HG03108 (cell line): ENCODE data around the gene EPHB1.
"Not testable (repeated sequence)": the region's sequence is repeated elsewhere in the genome, so short reads cannot be mapped to it uniquely, and the experiment has no call there.

ENCODE experiments used
- ATAC-seq: cut with Tn5 transposase; IDR thresholded peaks from one replicate; pipeline ENCODE4 v1.9.1; 2021; ENCODE audit warnings: moderate library complexity; ENCODE audit not compliant: unreplicated experiment

Gene EPHB1

DNA sequence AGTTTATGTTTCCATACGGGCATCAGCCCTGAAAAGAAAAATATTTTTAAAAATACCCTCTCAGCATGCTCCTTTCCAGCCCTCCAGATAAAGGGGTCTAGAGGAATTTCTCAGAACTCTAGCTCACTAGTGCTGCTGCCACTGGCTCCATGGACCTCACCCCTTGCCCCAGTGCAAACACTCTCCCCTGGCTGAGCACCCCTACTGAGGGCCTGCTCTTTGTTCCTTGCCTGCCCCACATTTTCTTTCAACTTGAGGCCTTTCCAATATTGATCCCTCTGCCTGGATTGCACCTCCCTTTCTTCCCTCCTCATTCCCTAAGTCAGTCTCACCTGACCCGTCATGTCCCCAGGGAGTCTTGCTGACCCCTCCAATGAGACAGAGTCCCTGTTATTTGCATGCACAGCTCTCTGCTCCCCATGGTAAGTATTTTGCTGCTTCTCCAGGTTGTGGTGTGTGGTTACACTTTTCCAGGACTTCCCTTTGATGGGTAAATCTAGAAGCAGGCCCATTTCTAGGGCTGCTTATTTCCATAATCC is 196.5 kb downstream of the EPHB1 start:
- no peak for ATAC-seq

DNA sequence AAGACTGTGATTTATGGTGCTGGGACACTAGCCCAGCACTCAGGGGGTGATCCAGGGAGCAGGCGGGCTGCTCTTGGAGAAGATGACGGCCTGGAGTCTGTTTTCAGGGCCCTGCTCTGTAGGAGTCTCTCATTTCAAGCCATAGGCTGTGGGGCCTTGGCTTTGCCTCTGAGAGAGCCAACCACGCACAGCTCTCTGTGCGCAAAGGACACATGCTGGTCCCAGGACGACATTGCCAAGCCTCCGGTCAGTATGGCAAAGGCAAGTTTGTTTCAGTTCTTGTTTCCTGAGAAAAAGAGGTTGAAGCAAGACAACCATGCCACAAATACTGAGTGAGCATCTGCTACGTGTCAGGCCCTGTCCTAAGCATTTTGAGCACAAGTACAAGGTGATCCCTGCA is 197.1 kb downstream of the EPHB1 start:
- no peak for ATAC-seq

DNA sequence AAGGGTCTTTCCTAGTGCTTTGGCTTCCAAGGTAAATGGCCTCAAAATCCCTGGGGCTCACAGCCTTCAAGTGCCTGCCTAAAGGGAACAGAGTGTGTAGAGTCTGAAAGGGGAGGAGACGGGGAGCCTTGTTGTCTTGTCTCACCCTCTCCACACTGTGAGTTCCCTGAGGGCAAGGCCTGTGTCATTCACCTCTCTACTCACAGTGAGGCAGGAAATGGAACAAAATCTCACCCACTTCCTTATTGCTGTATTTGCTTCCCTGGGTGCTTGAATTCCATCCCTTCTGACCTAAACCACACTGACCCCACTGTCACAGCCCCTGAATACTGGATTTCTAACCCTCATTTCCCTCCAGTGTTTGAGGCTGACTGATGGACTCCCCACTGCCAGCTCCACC is 197.5 kb downstream of the EPHB1 start:
- ATAC-seq, result no peak

DNA sequence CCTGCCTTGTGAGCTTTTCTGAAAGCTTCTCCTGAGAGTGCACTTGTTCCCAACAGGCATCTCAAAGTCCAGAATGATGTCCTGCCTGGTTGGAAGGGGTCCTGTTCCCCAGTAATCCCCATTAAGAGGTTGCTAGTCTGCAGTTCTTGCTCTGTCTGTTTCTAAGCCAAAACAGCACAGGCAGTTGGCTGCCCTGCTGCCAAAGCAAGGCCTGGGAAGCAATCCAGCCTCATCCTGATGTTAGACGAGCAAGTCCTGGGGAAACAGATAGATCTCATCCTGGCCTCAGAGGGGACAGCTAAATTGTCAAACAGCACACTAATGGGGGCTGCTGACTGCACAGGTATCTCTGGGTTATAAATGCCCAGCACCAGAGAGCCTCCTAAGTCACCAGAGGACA is 198.0 kb downstream of the EPHB1 start:
- no peak for ATAC-seq

DNA sequence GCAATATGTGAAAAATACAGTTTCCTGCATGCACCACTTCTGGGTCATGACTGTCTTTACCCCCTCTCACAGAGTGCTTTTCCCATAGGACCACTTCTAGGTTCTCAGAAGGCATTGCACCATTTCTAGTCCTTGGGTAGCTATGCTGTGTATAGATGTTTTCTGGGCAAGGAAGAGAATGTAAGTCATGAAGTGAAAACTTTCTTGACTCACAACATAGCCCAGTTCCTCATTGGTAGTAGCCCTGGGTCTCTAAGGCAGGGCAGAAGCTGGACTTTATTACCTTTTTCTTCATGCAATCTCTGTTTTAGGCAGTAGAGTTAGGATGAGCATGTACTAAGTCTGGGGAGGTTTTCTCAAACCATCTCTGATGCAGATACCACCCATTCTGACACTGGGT is 203.1 kb downstream of the EPHB1 start:
- ATAC-seq, result no peak

DNA sequence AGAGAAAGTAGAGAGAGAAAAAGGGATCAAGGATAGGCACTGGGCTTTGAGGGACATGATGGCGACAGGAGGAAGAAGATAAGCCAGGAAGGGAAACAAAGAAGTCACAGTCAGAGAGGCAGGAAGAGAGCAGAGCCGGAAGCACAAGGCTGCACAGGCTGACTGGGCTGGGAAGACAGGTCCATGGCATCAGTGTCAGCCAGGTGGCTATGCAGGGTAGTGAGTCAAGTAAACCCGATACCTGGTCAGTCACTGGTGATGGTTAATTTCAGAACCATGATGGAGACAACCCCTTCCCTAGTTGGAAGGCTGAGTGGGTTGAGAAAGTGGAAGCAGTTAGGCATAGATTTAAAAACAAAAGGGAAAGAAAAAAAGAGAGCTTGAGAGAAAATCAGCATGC is 203.8 kb downstream of the EPHB1 start:
- no peak for ATAC-seq

DNA sequence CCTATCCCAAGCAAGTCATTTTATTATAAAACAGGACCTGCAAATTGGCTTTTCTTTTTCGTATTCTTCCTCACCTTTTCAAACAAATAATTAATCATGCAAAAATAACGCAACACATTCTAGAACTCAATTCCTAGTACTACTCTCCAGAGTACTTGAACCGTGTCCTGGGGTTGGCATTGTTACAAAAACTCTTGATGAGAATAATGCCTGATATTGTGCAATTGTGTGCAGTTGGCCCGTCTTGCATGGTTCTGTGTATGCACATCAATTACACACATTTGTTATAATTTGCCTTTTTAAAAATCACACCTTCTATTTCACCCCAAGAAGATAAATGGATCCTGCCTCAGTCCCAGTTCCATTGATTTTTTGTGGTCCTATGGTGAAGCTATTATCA is 205.4 kb downstream of the EPHB1 start:
- ATAC-seq, result no peak

DNA sequence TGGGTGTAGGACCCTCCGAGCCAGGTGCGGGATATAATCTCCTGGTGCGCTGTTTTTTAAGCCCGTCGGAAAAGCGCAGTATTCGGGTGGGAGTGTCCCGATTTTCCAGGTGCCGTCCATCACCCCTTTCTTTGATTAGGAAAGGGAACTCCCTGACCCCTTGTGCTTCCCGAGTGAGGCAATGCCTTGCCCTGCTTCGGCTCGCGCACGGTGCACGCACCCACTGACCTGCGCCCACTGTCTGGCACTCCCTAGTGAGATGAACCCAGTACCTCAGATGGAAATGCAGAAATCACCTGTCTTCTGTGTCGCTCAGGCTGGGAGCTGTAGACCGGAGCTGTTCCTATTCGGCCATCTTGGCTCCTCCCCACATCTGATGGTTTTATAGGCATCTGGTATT is 210.6 kb downstream of the EPHB1 start:
- ATAC-seq, result not testable (repeated sequence)

DNA sequence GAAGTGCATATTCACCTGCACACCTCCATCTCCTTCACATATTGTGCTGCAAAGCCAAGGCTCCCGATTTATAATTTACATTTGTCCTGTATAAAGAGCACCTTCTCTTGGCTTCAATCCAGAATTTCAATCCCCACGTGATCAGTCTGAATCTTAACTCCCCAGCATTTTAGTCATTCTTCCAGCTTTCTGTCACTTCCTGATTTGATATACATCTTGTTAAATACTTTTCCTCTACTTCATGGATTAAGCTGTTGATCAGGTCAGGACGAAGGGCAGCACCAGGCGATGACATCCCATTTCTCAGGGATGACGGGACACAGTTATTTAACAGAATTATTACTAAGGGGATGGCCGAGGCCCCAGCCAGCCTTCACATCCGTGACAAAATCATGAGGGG is 212.5 kb downstream of the EPHB1 start:
- ATAC-seq, result no peak

DNA sequence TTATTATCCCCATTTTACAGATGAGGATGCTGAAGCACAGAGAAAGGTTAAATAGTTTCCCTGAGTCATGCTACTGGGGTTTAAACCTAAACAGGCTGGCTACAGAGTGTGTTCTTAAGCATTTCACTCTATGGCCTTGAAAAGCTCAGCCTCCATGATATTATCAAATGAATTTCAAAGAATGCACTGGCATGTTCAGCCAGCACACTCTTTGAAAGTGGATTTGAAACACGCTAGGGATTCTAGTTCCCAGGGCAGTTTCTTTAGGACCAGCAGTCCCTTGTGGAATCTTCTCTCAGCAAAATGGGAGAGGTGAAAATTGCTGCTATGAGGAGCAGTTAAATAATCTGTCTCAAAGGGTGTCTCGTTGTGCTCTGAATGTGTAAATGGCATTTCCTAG is 213.3 kb downstream of the EPHB1 start:
- no peak for ATAC-seq

DNA sequence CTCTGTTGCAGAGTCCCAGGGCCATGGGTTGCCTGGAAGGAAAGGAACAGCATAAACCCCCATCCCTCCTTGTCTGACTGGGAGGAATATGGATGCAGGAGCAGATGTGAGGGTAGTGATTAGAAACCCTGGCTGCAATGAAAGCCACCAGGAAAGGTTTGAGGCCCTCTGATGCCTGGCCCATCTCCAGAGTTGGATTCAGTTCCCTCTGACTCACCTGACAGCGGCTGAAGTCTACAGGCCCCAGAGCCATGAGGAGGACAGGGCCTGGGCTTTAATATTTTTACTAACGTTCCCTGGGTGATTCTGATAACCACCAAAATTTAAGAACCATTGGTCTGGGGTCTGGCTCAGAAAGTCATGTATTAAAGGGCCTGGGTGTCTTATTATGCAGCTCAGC is 214.0 kb downstream of the EPHB1 start:
- no peak for ATAC-seq

DNA sequence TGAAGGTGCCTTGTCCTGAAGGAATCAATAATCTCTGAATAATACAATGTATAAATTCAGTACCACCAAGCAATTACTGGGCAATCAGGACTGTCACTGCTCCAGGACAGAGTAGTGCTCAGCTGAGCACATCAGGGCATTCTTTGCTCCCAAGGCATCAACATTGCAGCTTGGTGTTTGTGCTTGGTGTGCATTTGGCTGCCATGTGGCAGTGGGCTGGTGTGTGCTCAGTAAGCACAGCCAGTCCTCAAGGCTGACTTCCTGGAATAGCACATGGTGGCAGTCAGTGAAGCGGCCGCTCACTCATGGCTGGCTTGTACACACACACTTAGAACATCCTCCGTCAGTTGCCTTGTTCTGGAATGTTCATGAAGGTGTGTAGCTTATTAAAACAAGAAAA is 217.0 kb downstream of the EPHB1 start:
- no peak for ATAC-seq

DNA sequence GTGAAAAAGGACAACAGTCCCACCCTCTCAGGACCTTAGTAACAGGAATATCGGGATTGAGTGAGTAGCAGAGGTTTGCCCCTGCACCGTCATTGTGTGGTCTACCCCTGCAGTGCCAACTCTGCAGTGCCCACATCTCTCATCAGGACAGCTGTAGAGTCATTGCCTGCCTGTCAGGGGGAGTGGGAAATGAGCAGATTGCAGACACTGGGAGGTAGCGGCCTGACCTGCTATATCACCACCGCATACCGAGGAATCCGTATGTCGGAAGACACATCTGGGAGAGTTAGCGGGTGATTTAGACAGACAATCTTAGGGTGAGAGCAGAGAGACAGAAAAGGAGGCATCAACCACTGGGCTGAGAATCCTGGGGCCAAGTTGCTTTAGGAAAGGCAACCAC is 218.1 kb downstream of the EPHB1 start:
- no peak for ATAC-seq

DNA sequence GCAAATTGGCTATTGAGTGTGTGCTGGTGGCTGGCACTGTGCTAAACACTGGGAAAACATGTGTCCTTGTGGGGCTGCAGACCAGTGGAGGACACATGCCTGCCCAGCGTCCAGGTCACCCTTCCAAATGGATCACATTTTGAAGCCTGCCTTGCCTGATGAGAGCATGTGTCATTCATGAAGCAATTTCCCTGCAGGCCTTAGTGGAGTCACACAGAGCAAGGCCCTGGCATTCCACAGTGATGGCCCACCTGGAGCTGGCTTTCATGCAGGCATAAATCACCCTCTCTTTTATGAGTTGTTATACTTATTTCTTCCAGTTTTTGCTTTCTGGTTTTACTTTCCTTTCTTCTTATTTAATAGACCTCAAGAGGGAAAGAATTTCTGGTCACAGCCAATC is 219.5 kb downstream of the EPHB1 start:
- ATAC-seq, result no peak

DNA sequence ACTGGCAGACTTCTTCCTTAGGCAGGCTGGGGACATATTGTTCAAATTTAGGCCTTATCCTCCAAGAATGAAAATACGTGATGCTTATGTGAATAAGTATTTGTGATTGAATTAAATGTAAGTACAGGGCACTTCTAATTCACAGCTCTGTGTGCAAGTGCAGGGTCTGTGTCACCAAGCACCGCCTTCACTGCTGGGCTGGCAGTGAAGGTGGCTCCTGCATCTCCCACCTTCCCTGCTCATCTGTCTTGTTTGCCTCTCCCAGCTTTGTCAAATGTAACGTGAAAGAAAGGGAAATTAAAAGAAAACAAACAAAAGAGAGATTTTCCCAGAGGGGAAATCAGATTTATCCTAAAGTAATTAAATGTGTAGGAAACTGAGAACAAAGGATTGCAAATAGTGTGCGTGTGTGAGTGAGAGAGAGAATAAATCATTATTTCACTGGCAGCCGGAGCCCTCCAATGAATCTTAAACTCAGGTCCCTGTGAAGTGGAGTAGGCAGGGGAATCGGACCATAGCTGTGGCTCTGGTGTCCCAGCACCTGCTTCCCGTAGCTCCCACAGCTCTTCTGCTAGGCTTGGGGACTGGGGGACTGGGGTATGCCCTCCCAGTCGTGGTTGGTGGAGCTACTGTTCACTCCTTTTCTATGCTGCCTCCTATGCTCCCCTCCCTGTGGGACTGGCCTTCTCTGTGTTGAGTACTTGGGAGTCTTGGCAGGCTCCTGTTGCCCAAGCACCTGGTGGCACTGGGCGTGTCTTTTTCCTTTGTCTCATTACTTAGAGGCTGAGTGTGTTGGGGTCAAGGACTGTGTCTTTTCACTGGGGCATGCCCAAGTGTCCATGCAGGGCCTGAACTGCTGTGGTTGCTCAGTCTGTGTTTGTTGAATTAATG is 222.2 kb downstream of the EPHB1 start:
- ATAC-seq, result no peak

DNA sequence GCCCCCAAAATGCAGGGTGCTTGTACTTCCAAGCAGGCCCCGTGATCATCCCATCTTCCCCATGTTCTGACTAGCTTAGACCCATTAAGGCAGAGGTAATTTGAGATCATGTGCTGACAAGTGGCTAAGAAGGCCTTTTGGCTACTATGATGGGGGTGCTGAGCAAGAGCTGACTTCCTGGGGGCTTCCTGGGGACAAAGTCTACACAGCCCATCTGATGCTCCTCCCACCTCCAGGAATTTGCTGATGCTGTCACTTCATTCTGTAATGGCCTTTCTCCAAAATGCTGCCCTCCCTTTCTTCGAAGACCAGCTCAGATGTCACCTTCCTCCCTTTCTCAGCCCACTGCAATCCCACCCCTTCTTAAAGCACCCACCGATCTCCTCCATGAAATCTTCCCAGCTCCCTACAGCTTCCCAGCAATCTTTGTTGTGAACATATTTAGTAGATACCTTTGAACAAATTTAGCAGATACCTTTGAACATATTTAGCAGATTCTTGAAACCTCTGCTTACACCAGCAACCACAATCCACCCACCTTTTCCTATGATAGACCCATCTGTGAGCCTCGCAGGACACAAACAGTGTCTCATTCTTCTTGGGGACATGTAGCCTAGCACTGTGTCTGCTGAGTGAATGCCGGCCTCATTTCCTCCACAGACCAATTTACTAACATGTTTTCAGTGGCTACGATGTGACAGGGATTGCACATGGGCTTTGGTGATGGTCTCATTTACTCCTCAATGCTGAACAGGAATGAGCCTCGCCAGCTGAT is 223.3 kb downstream of the EPHB1 start:
- ATAC-seq, result no peak

DNA sequence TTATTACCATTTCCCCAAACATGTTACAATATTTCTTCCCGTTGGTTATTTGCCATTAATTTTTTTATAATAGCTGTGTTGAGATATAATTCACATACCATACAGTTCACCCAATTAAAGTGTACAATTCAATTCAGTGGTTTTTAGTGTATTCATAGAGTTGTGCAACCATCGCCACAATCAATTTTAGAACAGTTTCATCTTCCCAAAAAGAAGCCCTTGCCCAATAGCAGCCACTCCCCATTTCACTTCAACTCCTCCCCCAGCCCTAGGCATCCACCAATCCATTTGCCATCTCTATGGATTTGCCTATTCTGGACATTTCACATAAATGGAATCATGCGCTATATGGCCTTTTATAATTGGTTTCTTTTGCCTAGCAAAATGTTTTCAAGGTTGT is 225.1 kb downstream of the EPHB1 start:
- ATAC-seq, result no peak

DNA sequence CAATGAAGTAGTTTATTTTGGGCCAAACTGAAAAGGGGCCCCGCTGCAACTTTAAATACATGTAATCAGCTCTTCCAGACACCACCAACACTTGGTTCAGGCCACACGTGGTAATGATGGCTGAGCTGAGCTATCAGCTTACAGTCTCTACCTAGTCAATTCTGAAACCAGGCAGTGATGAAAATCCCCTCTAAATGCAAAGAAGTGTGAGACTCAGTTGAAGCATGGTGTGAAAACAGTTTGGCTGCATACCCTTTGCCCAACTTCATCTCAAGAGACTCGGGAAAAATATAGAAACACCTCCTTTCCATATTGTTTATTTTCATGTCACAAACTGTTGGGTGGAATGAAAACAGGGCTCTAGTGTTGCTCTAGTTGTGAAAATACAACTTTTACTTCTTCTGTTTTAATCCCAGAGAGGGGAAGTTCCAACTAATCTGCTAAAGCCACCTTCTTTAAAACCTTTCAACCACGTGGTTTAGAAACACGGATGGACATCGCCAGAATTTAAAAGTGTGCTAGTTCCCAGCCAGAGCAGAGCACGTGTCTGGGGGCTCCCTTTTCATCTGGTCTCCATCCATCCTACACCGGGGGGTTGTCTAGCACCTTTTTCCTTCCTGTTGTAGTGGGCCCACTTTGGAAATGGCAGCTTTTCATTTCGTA is 229.1 kb downstream of the EPHB1 start:
- no peak for ATAC-seq

DNA sequence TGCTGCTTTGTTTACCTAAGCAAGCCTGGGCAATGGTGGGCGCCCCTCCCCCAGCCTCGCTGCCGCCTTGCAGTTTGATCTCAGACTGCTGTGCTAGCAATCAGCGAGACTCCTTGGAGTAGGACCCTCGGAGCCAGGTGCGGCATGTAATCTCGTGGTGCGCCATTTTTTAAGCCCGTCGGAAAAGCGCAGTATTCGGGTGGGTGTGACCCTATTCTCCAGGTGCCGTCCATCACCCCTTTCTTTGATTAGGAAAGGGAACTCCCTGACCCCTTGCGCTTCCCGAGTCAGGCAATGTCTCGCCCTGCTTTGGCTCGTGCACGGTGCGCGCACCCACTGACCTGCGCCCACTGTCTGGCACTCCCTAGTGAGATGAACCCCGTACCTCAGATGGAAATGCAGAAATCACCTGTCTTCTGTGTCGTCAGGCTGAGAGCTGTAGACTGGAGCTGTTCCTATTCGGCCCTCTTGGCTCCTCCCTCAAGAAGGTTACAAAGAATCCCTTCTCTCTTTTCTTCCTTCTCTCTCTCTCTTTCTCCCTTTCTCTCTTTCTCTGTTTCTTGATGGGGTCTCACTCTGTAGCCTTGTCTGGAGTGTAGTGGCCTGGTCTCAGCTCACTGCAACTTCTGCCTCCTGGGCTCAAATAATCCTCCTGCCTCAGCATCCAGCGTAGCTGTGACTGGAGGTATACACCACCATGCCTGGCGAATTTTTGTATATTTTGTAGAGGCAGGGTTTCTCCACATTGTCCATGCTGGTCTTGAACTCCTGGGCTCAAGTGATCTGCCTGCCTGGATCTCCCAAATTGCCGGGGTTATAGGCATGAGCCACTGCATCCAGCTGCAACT is 235.9 kb downstream of the EPHB1 start:
- not testable (repeated sequence) for ATAC-seq

DNA sequence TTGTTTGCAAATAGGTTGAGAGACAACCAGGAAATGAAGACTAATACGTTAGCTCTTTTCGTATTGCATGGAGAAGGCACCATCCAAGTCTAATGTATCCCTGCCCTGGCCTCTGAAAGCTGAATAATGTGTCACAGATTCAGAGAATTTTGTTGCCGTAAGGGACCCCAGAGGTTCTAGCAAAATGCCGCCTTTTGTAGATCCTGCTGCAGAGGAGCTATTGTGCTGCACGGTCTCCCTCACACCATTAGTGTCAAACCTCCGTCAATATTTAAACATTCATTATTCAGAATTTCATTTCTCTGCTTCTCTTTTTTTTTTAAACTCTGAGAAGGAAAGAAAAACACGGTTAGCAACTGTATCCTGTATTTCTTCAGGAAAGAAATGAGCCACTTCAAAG is 238.7 kb downstream of the EPHB1 start:
- no peak for ATAC-seq
